ENCODE results near the gene AMBRA1. TPM values are rescaled to one million over a fixed set of nuclear protein-coding genes. Genes with fewer than 3 reads are reported as not detected.

The AMBRA1 gene
- total RNA-seq, 6 donors from 2014 or later = 22.9 to 55.7 (median 33.2) TPM

DNA sequence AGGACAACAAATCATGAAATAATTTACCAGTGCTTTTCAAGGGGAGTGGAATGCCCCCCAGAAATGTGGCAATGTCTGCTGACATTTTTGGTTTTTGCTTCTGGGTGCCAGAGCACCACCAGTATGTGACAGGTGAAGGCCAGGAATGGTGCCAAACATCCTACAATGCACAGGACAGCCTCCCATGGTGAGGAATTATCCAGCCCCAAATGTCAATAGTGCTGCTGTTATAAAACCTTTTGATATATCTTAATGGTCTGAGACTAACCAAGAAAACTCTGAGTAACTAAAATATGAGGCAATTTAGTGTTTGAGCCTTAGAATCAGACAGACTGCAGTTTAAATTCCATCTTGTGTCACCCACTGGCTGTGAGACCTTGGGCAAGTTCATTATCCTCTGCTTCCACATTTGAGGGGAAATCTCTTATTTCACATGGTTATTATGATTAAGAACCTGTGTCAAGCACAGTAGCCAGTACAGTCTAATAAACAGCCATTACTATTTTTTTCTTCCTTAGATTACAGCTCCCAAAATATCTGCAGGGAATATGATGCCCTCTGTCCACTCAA lies 69.5 kb downstream of the AMBRA1 start:
- TF ChIP-seq POLR2AphosphoS5 (IDR thresholded peaks at IDR 0.05) (no peak), POLR2A (IDR thresholded peaks at IDR 0.05) (no peak), EP300 (IDR thresholded peaks at IDR 0.05) (no peak)
- TF ChIP-seq, protein P1, sequence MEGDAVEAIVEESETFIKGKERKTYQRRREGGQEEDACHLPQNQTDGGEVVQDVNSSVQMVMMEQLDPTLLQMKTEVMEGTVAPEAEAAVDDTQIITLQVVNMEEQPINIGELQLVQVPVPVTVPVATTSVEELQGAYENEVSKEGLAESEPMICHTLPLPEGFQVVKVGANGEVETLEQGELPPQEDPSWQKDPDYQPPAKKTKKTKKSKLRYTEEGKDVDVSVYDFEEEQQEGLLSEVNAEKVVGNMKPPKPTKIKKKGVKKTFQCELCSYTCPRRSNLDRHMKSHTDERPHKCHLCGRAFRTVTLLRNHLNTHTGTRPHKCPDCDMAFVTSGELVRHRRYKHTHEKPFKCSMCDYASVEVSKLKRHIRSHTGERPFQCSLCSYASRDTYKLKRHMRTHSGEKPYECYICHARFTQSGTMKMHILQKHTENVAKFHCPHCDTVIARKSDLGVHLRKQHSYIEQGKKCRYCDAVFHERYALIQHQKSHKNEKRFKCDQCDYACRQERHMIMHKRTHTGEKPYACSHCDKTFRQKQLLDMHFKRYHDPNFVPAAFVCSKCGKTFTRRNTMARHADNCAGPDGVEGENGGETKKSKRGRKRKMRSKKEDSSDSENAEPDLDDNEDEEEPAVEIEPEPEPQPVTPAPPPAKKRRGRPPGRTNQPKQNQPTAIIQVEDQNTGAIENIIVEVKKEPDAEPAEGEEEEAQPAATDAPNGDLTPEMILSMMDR (IDR thresholded peaks at IDR 0.05) = no peak
- Histone ChIP-seq H3K4me3 (no peak overlapping the region), H3K27me3 (no peaks in the 10 kb centered on the region), H3K9me3 (peaks cover 0 to 9% (median 0%) of the 10 kb centered on the region in 4 donors), H3K36me3 (no peaks in the 10 kb centered on the region), H3K27ac (no peak overlapping the region), H3K4me1 (peaks cover 4 to 36% (median 14%) of the 10 kb centered on the region in 4 donors)
- no peak for ATAC-seq (ENCODE audit: low FRiP score in 2 of 2)
- no peak for DNase-seq

DNA sequence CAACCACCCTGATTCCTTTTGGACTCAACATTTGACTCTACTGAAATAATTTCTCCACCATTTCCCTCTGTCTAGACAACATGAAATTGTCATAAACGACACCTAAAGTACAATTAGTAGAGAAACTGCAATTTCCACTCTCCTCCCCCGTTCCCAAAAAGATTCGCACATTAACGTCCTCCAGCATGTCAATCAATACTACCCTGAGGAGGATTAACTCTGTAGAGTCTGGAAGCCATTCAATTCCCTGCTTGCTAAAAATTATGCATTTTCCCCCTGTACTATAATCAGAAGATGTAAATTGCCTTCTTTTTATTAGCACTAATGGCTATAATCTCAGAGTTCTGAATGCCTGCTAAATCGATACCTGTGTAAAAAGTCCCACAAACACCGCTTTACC lies 70.5 kb downstream of the AMBRA1 start:
- Histone ChIP-seq H3K27ac (no peak overlapping the region), H3K9me3 (peaks cover 0 to 9% (median 0%) of the 10 kb centered on the region in 4 donors)

GRCh38 chr11:46522682-46523281 lies 71.0 kb downstream of the AMBRA1 start:
- Histone ChIP-seq H3K4me1 (peaks cover 0 to 23% (median 4%) of the 10 kb centered on the region in 4 donors), H3K27me3 (no peaks in the 10 kb centered on the region), H3K9me3 (peaks cover 0 to 9% (median 0%) of the 10 kb centered on the region in 4 donors), H3K4me3 (no peak overlapping the region), H3K27ac (no peak overlapping the region), H3K36me3 (no peaks in the 10 kb centered on the region)
- 69% methylated on average over 5 of the region's 5 CpGs for WGBS, 2 donors
- DNase-seq = no peak
- ATAC-seq (ENCODE audit: low FRiP score in 2 of 2) = no peak
- TF ChIP-seq, protein P1 (IDR thresholded peaks at IDR 0.05) = no peak
- TF ChIP-seq EP300 (IDR thresholded peaks at IDR 0.05) (no peak), POLR2A (IDR thresholded peaks at IDR 0.05) (no peak), POLR2AphosphoS5 (IDR thresholded peaks at IDR 0.05) (no peak)

More for the DNA sequence above, 70.5 kb downstream of the AMBRA1 start:
- Histone ChIP-seq H3K27me3 (no peaks in the 10 kb centered on the region), H3K36me3 (no peaks in the 10 kb centered on the region), H3K4me1 (peaks cover 0 to 26% (median 6%) of the 10 kb centered on the region in 4 donors), H3K4me3 (no peak overlapping the region)
- no peak for TF ChIP-seq POLR2A (IDR thresholded peaks at IDR 0.05)
- TF ChIP-seq, protein P1 (IDR thresholded peaks at IDR 0.05) = no peak
- TF ChIP-seq EP300 (IDR thresholded peaks at IDR 0.05) = no peak
- no peak for TF ChIP-seq POLR2AphosphoS5 (IDR thresholded peaks at IDR 0.05)
- DNase-seq = no peak
- WGBS, 2 donors = 71 to 84% methylated on average over 6 of the region's 6 CpGs
- ATAC-seq (ENCODE audit: low FRiP score in 2 of 2) = no peak

- TF ChIP-seq, protein P1 (IDR thresholded peaks at IDR 0.05) = no peak
- TF ChIP-seq POLR2AphosphoS5 (IDR thresholded peaks at IDR 0.05) (no peak), EP300 (IDR thresholded peaks at IDR 0.05) (no peak), POLR2A (IDR thresholded peaks at IDR 0.05) (no peak)
- ATAC-seq (ENCODE audit: low FRiP score in 2 of 2) (peak; percentile 57 to 62), DNase-seq (no peak)
- 69 to 77% methylated on average over 4 of the region's 4 CpGs for WGBS, 2 donors
- Histone ChIP-seq H3K9me3 (peaks cover 0 to 9% (median 0%) of the 10 kb centered on the region in 4 donors), H3K36me3 (no peaks in the 10 kb centered on the region), H3K4me1 (peaks cover 0 to 23% (median 4%) of the 10 kb centered on the region in 4 donors), H3K27me3 (no peaks in the 10 kb centered on the region), H3K4me3 (no peak overlapping the region), H3K27ac (no peak overlapping the region)
Observed at GRCh38 chr11:46521961-46522681, 71.7 kb downstream of the AMBRA1 start.

Data from upper lobe of left lung (tissue), 6 donors.